Measurements from ENCODE around the gene ENO2. TPM values are rescaled to one million over a fixed set of nuclear protein-coding genes. Genes with fewer than 3 reads are reported as not detected.
"Not testable (repeated sequence)": the region's sequence is repeated elsewhere in the genome, so short reads cannot be mapped to it uniquely, and the experiment has no call there.

The ENO2 gene
- polyA plus RNA-seq, 1 of the 3 experiments (the other 2 are of a cell fraction): 50.6 TPM

DNA sequence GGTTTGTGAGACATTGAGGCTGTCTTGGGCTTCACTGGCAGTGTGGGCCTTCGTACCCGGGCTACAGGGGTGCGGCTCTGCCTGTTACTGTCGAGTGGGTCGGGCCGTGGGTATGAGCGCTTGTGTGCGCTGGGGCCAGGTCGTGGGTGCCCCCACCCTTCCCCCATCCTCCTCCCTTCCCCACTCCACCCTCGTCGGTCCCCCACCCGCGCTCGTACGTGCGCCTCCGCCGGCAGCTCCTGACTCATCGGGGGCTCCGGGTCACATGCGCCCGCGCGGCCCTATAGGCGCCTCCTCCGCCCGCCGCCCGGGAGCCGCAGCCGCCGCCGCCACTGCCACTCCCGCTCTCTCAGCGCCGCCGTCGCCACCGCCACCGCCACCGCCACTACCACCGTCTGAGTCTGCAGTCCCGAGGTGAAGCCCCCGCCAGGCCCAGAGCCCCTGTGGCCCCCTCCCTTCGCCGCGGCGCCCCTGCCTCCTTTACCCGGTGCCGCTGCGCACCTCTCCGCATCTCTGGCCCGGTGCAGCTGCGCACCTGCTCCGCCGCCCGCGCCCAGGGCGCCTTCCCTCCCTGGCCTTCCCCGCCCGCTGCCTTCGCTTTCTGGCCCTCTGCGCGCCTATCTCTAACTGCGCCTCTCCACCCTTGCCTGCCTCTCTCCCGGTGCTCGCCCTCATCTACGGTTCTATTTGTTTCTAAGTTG, at the start of gene ENO2 (continued):
- TF ChIP-seq ELF1 (IDR thresholded peaks at IDR 0.05) (no peak), SIN3A (IDR thresholded peaks at IDR 0.05; ENCODE audit: borderline replicate concordance, low read depth, low read length) (no peak), GATA2 (CRISPR knock-in tag; IDR thresholded peaks at IDR 0.05) (no peak), NFIC (IDR thresholded peaks at IDR 0.05; ENCODE audit: borderline replicate concordance) (no peak)
- TF ChIP-seq, protein P1, sequence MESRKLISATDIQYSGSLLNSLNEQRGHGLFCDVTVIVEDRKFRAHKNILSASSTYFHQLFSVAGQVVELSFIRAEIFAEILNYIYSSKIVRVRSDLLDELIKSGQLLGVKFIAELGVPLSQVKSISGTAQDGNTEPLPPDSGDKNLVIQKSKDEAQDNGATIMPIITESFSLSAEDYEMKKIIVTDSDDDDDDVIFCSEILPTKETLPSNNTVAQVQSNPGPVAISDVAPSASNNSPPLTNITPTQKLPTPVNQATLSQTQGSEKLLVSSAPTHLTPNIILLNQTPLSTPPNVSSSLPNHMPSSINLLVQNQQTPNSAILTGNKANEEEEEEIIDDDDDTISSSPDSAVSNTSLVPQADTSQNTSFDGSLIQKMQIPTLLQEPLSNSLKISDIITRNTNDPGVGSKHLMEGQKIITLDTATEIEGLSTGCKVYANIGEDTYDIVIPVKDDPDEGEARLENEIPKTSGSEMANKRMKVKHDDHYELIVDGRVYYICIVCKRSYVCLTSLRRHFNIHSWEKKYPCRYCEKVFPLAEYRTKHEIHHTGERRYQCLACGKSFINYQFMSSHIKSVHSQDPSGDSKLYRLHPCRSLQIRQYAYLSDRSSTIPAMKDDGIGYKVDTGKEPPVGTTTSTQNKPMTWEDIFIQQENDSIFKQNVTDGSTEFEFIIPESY (IDR thresholded peaks at IDR 0.05; ENCODE audit: borderline replicate concordance, low read depth): no peak

DNA sequence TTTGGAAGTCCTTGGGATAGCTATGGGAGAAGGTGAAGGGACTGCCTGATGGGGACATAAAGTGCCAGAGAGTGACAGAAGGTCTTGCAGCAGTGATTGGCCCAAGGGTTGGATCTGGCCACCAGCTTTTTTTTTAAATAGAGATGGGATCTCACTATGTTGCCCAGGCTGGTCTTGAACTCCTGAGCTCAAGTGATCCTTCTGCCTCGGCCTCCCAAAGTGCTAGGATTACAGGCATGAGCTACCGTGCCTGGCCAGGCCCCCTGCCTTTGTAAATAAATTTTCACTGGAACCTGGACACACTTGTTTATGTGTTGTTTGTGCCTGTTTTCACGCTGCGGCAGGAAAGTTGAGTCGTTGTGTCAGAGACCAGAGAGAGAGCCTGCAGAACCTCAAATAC, 49.1 kb upstream of the ENO2 start:
- not testable (repeated sequence) for H3K9me2 ChIP-seq; H3K9me3 ChIP-seq; H3K9ac ChIP-seq; H3K4me3 ChIP-seq (ENCODE audit: low read depth in 2 of 2, low read length in 1 of 2); DNase-seq; H3K27me3 ChIP-seq (ENCODE audit: insufficient read depth); H2AFZ ChIP-seq (ENCODE audit: low read depth); H3K27ac ChIP-seq (ENCODE audit: low read depth in 2 of 2, low read length in 1 of 2); H3K4me2 ChIP-seq
- peaks cover 24% of the 10 kb centered on the region for H4K20me1 ChIP-seq (ENCODE audit: insufficient read depth)
- H3K4me1 ChIP-seq (ENCODE audit: control insufficient read depth in 1 of 2, insufficient read depth in 2 of 2, low read depth in 1 of 2, low read length in 1 of 2): peaks cover 21 to 26% of the 10 kb centered on the region in 2 experiments; a peak in 3 of 4 replicates
- peaks cover 30% of the 10 kb centered on the region for H3K79me2 ChIP-seq (ENCODE audit: insufficient read depth)
- H3F3A ChIP-seq (replicated peaks; ENCODE audit: insufficient read depth): peaks cover 16% of the 10 kb centered on the region
- H3K36me3 ChIP-seq (replicated peaks in 1 of 2; ENCODE audit: control insufficient read depth in 1 of 2, insufficient read depth in 2 of 2, low read length in 1 of 2): peaks cover 22 to 53% of the 10 kb centered on the region in 2 experiments
- CTCF ChIA-PET: interaction anchor here (0.9 to 10.9 kb wide), 6 partner anchors 7 to 112 kb away, joined by 4 to 164 read pairs (median 11); partner anchors contain the start of genes CDCA3, MLF2, SPSB2 and USP5
- POLR2A ChIA-PET: interaction anchor here (1.3 to 5.9 kb wide), 3 partner anchors 10 to 49 kb away, joined by 3 to 57 read pairs (median 4); partner anchors contain the start of genes CDCA3, ENO2 and USP5
- WGBS (ENCODE audit: low lambda C conversion rate): 95% methylated on average over 5 of the region's 5 CpGs

DNA sequence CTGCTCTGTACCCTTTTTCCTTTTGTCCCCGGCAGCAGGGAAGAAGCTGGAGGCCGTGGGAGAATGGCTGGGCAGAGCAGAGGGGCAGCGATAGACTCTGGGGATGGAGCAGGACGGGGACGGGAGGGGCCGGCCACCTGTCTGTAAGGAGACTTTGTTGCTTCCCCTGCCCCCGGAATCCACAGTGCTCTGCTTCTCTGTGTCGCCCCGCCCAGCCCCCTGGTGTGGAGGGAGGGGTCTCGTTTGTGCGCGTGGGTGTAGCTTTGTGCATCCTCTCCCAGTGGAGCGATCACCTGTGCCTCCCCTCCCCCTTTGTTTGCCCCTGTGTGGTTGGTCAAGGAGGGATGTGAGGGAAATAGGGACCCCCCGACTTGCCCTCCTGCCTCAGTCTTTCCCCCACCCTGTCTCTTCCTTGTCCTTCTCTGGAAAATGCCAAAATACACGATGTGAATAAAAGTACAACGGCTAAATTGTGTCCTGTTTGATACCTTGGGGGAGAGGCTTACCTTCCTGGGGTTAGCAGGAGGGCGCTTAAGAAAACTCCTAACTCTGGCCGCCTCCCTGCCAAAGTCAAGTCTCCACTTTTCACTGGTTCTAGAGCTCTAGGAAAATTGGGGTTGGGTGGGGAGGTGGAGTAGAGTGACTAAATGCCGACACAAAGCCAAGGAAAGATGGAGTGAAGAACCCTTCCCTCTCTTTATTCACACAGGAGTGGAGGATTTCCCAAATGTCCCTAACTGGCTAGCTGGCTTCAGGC, 48.0 kb upstream of the ENO2 start:
- Histone ChIP-seq H2AFZ (ENCODE audit: low read depth) (peak overlapping the region; percentile 57), H3K4me1 (ENCODE audit: control insufficient read depth in 1 of 2, insufficient read depth in 2 of 2, low read depth in 1 of 2, low read length in 1 of 2) (peaks cover 29 to 31% of the 10 kb centered on the region in 2 experiments), H3F3A (replicated peaks; ENCODE audit: insufficient read depth) (peaks cover 25% of the 10 kb centered on the region), H3K4me2 (peak overlapping the region; percentile 99), H3K9me3 (no peaks in the 10 kb centered on the region), H3K9me2 (no peaks in the 10 kb centered on the region), H3K36me3 (replicated peaks in 1 of 2; ENCODE audit: control insufficient read depth in 1 of 2, insufficient read depth in 2 of 2, low read length in 1 of 2) (peaks cover 27 to 52% of the 10 kb centered on the region in 2 experiments), H3K27me3 (ENCODE audit: insufficient read depth) (no peaks in the 10 kb centered on the region), H4K20me1 (ENCODE audit: insufficient read depth) (peaks cover 34% of the 10 kb centered on the region), H3K9ac (peak overlapping the region; percentile 63; the same call in 1 of the 2 replicates), H3K79me2 (ENCODE audit: insufficient read depth) (peaks cover 40% of the 10 kb centered on the region), H3K4me3 (ENCODE audit: low read depth in 2 of 2, low read length in 1 of 2) (peak overlapping the region; percentile 51 to 91; a peak in 3 of 4 replicates), H3K27ac (ENCODE audit: low read depth in 2 of 2, low read length in 1 of 2) (peak overlapping the region; percentile 51 to 79)
- ChIA-PET CTCF (interaction anchor here (0.7 to 10.9 kb wide), 12 partner anchors 8 to 275 kb away, joined by 3 to 164 read pairs (median 4); partner anchors contain the start of genes C12orf57, CDCA3, MLF2 and PTMS), POLR2A (interaction anchor here (0.5 to 5.9 kb wide), 7 partner anchors 11 to 1850 kb away, joined by 3 to 57 read pairs (median 4); partner anchors contain the start of genes CDCA3, GPR162, MLF2 and USP5)
- DNase-seq: no peak
- 94% methylated on average over 16 of the region's 19 CpGs for WGBS (ENCODE audit: low lambda C conversion rate)
- TF ChIP-seq EP300 (IDR thresholded peaks at IDR 0.05; ENCODE audit: borderline replicate concordance in 1 of 2, low read depth in 1 of 2, low read length in 1 of 2) (no peak), RXRA (IDR thresholded peaks at IDR 0.05; ENCODE audit: borderline replicate concordance, low read depth) (no peak), SMC3 (IDR thresholded peaks at IDR 0.05; ENCODE audit: low read depth, low read length) (no peak), NRF1 (IDR thresholded peaks at IDR 0.05; ENCODE audit: low read depth, low read length) (no peak), NFIC (IDR thresholded peaks at IDR 0.05; ENCODE audit: borderline replicate concordance) (no peak), TEAD4 (IDR thresholded peaks at IDR 0.05; ENCODE audit: borderline replicate concordance, insufficient read depth) (no peak), MEF2A (IDR thresholded peaks at IDR 0.05; ENCODE audit: borderline replicate concordance, low read depth) (no peak), SIN3A (IDR thresholded peaks at IDR 0.05; ENCODE audit: borderline replicate concordance, low read depth, low read length) (no peak), CHD2 (IDR thresholded peaks at IDR 0.05; ENCODE audit: low read length, partially characterized antibody) (no peak), RCOR1 (IDR thresholded peaks at IDR 0.05; ENCODE audit: low read length) (no peak)
- TF ChIP-seq, protein P2, sequence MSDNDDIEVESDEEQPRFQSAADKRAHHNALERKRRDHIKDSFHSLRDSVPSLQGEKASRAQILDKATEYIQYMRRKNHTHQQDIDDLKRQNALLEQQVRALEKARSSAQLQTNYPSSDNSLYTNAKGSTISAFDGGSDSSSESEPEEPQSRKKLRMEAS (IDR thresholded peaks at IDR 0.05; ENCODE audit: low read depth): no peak
- TF ChIP-seq, protein P3, sequence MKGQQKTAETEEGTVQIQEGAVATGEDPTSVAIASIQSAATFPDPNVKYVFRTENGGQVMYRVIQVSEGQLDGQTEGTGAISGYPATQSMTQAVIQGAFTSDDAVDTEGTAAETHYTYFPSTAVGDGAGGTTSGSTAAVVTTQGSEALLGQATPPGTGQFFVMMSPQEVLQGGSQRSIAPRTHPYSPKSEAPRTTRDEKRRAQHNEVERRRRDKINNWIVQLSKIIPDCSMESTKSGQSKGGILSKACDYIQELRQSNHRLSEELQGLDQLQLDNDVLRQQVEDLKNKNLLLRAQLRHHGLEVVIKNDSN (IDR thresholded peaks at IDR 0.05; ENCODE audit: borderline replicate concordance, low read depth): no peak

Measured in SK-N-SH (cell line).